HG03439 (cell line): ENCODE data around the gene NFIC.
"Not testable (repeated sequence)": the region's sequence is repeated elsewhere in the genome, so short reads cannot be mapped to it uniquely, and the experiment has no call there.

Source experiments
- ATAC-seq: cut with Tn5 transposase; IDR thresholded peaks from one replicate; pipeline ENCODE4 v1.9.1; 2021; ENCODE audit warnings: mild to moderate bottlenecking, moderate library complexity; ENCODE audit not compliant: unreplicated experiment

The NFIC gene

GRCh38 chr19:3415695-3416094, 49.3 kb downstream of the NFIC start:
- ATAC-seq = no peak

GRCh38 chr19:3420244-3420755, 53.9 kb downstream of the NFIC start:
- ATAC-seq = no peak

- no peak for ATAC-seq
Observed at GRCh38 chr19:3420909-3421619, 54.7 kb downstream of the NFIC start.

- ATAC-seq = not testable (repeated sequence)
Observed at GRCh38 chr19:3421656-3422055, 55.3 kb downstream of the NFIC start.

- ATAC-seq = no peak
Observed at GRCh38 chr19:3423183-3423829, 56.9 kb downstream of the NFIC start.

- no peak for ATAC-seq
Observed at GRCh38 chr19:3426433-3426832, 60.0 kb downstream of the NFIC start.

GRCh38 chr19:3430366-3430680, 63.9 kb downstream of the NFIC start:
- ATAC-seq = not testable (repeated sequence)

- no peak for ATAC-seq
Observed at GRCh38 chr19:3431760-3432397, 65.5 kb downstream of the NFIC start.

GRCh38 chr19:3433313-3433712, 66.9 kb downstream of the NFIC start:
- ATAC-seq = no peak

- ATAC-seq = no peak
Observed at GRCh38 chr19:3433805-3434540, 67.6 kb downstream of the NFIC start.

- ATAC-seq = peak; percentile 75
Observed at GRCh38 chr19:3434630-3435553, 68.5 kb downstream of the NFIC start.

GRCh38 chr19:3440082-3440481, 73.7 kb downstream of the NFIC start:
- no peak for ATAC-seq

- ATAC-seq = no peak
Observed at GRCh38 chr19:3441089-3441985, 75.0 kb downstream of the NFIC start.

GRCh38 chr19:3441986-3442329, 75.6 kb downstream of the NFIC start:
- no peak for ATAC-seq

GRCh38 chr19:3442487-3443071, 76.2 kb downstream of the NFIC start:
- no peak for ATAC-seq

GRCh38 chr19:3443840-3444694, 77.7 kb downstream of the NFIC start:
- ATAC-seq = no peak

- ATAC-seq = no peak
Observed at GRCh38 chr19:3444695-3445234, 78.4 kb downstream of the NFIC start.

GRCh38 chr19:3446657-3447056, 80.3 kb downstream of the NFIC start:
- ATAC-seq = not testable (repeated sequence)
